Ishikawa (cell line): ENCODE measurements around the gene EIF3L.

Source experiments
- CEBPB ChIP-seq: IDR thresholded peaks from 2 replicates; pipeline ENCODE4 v1.6.1; 2012
- CREB1 ChIP-seq: IDR thresholded peaks from 2 replicates; pipeline ENCODE4 v1.6.1; 2012; ENCODE audit warnings: low read depth
- EGR1 ChIP-seq: IDR thresholded peaks from 2 replicates; pipeline ENCODE4 v1.6.1; 2012
- EP300 ChIP-seq: IDR thresholded peaks from 2 replicates; pipeline ENCODE4 v1.6.1; 2012; ENCODE audit warnings: borderline replicate concordance
- FOXM1 ChIP-seq: IDR thresholded peaks from 2 replicates; pipeline ENCODE4 v1.6.1; 2012; ENCODE audit warnings: low read depth, borderline replicate concordance
- MAX ChIP-seq: IDR thresholded peaks from 2 replicates; pipeline ENCODE4 v1.6.1; 2012
- NFIC ChIP-seq: IDR thresholded peaks from 2 replicates; pipeline ENCODE4 v1.6.1; 2012
- RAD21 ChIP-seq: IDR thresholded peaks from 2 replicates; pipeline ENCODE4 v1.6.1; 2012; ENCODE audit warnings: low read depth
- REST ChIP-seq: IDR thresholded peaks from 2 replicates; pipeline ENCODE4 v1.6.1; 2012; ENCODE audit warnings: low read depth, mild to moderate bottlenecking
- TAF1 ChIP-seq: IDR thresholded peaks from 2 replicates; pipeline ENCODE4 v1.6.1; 2012; ENCODE audit warnings: low read depth, mild to moderate bottlenecking
- TCF12 ChIP-seq: IDR thresholded peaks from 2 replicates; pipeline ENCODE4 v1.6.1; 2012; ENCODE audit warnings: low read depth
- TEAD4 ChIP-seq: IDR thresholded peaks from 2 replicates; pipeline ENCODE4 v1.6.1; 2012
- USF1 ChIP-seq: IDR thresholded peaks from 2 replicates; pipeline ENCODE4 v1.6.1; 2012
- YY1 ChIP-seq: IDR thresholded peaks from 2 replicates; pipeline ENCODE4 v1.6.1; 2012; ENCODE audit warnings: low read depth
- ZBTB7A ChIP-seq: IDR thresholded peaks from 2 replicates; pipeline ENCODE4 v1.6.1; 2012; ENCODE audit warnings: low read depth

The EIF3L gene

DNA sequence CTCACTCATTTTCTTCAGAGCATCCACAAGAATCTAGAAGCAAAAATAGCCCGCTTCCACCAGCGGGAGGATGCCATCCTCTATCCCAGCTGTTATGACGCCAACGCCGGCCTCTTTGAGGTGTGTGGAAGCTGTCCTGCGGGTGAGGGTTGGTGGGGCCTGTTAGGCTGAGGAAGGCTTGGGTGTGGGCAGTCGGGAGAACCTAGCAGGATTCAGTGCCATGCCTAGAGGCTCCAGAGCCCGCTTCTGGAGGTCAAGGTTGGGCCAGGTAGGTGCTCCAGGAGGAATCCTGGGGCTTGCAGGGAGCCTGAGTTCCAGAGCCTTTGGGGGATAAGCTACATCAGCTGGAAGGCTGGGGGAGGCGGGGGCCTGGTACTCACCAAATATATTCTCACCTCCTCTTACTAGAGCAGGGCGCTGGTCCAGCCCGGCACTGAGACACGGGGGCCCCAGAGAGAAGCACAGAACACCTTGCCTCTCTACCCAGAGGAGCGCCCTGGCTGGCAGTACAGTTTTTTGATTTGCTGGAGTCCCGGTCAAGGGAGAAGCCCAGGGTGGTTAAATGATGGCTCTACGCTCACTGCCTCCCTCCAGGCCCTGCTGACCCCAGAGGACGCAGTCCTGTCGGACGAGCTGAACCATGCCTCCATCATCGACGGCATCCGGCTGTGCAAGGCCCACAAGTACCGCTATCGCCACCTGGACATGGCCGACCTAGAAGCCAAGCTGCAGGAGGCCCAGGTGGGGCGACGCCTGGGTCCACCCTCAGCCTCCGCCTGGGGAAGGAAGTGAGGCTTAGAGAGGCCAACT lies 36.1 kb upstream of the EIF3L start:
- no peak for TF ChIP-seq TCF12
- no peak for TF ChIP-seq USF1
- TF ChIP-seq ZBTB7A = no peak
- no peak for TF ChIP-seq MAX
- TF ChIP-seq FOXM1 = no peak
- no peak for TF ChIP-seq TAF1
- TF ChIP-seq YY1 = no peak
- no peak for TF ChIP-seq RAD21
- TF ChIP-seq EGR1 = no peak
- TF ChIP-seq CREB1 = no peak
- TF ChIP-seq TEAD4 = no peak
- no peak for TF ChIP-seq REST
- TF ChIP-seq CEBPB = no peak
- TF ChIP-seq EP300 = no peak
- no peak for TF ChIP-seq NFIC

DNA sequence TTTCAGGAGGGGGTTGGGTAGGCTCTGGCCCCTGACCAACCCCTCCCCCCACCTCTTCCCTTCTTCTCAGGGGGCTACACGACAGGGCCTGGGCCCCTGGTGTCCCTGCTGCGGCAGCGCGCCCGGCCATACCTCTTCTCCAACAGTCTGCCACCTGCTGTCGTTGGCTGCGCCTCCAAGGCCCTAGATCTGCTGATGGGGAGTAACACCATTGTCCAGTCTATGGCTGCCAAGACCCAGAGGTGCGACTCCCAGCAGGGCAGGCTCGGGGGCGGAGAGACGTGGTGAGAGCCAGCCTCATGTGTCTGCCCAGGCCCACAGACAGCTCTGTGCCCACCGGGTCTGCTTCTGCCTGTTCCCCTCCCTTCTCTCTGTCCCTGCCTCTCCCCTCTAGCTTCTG lies 33.6 kb upstream of the EIF3L start:
- TF ChIP-seq ZBTB7A (no peak), FOXM1 (no peak), MAX (no peak), USF1 (no peak), TAF1 (no peak), TCF12 (no peak), CREB1 (no peak), CEBPB (no peak), EP300 (no peak), REST (no peak), RAD21 (no peak), NFIC (no peak), EGR1 (no peak), TEAD4 (no peak), YY1 (no peak)

DNA sequence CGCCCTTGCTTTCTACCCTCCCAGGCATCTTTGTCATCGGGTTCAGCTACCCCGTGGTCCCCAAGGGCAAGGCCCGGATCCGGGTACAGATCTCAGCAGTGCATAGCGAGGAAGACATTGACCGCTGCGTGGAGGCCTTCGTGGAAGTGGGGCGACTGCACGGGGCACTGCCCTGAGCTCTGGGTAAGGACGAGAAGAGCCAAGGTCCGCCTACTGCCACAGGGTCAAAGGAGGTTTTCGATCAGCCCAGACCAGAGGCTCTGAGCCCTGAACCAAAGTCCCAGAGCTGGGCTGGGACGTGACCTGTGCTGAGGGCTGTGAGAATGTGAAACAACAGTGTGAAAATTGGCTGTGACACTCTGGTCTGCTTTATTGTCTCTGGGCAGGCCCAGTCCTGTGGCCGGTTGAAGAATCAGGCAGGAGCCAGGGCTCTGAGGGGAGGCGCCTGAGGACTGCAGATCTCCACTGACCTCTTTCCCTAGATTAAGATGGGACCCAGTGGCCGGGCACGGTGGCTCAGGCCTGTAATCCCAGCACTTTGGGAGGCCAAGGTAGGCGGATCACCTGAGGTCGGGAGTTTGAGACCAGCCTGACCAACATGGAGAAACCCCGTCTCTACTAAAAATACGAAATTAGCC lies 32.6 kb upstream of the EIF3L start:
- TF ChIP-seq ZBTB7A (no peak), REST (no peak), TCF12 (no peak), TAF1 (no peak), RAD21 (no peak), EGR1 (no peak), YY1 (no peak), TEAD4 (no peak), CEBPB (no peak), USF1 (no peak), EP300 (no peak)
